H9 (cell line): Measurements from ENCODE around the gene TRIM44. TPM values are rescaled to one million over a fixed set of nuclear protein-coding genes. Genes with fewer than 3 reads are reported as not detected.

Source experiments
- DNase-seq: peaks from one replicate; pipeline ENCODE4 v3.0.0-alpha.2; 2017
- H2AFZ ChIP-seq: one replicate; pipeline ENCODE4 v1.6.1; 2013; ENCODE audit warnings: mild to moderate bottlenecking, low read length, control low read depth, moderate library complexity
- H2AK5ac ChIP-seq: 2 replicates; pipeline ENCODE4 v1.6.1; 2013; ENCODE audit warnings: low read length, control low read depth, mixed read lengths; ENCODE audit not compliant: insufficient read length
- H2BK120ac ChIP-seq: one replicate; pipeline ENCODE4 v1.6.1; 2013; ENCODE audit warnings: low read depth, mild to moderate bottlenecking, low read length, control low read depth, inconsistent platforms; ENCODE audit not compliant: poor library complexity, severe bottlenecking
- H2BK12ac ChIP-seq: 2 replicates; pipeline ENCODE4 v1.6.1; 2013; ENCODE audit warnings: low read length, control low read depth, mixed read lengths, low read depth; ENCODE audit not compliant: insufficient read length
- H2BK15ac ChIP-seq: 2 replicates; pipeline ENCODE4 v1.6.1; 2013; ENCODE audit warnings: low read depth, low read length, control low read depth
- H2BK20ac ChIP-seq: one replicate; pipeline ENCODE4 v1.6.1; 2013; ENCODE audit warnings: low read depth, mild to moderate bottlenecking, low read length, control low read depth, inconsistent platforms; ENCODE audit not compliant: poor library complexity, severe bottlenecking
- H2BK5ac ChIP-seq: 2 replicates; pipeline ENCODE4 v1.6.1; 2013; ENCODE audit warnings: low read length, control low read depth, mixed read lengths; ENCODE audit not compliant: insufficient read length
- H3K14ac ChIP-seq: 2 replicates; pipeline ENCODE4 v1.6.1; 2013; ENCODE audit warnings: low read length, control low read depth; ENCODE audit not compliant: insufficient read depth
- H3K18ac ChIP-seq: 2 replicates; pipeline ENCODE4 v1.6.1; 2013; ENCODE audit warnings: low read depth, mild to moderate bottlenecking, mixed read lengths, low read length, control low read depth; ENCODE audit not compliant: insufficient read length
- H3K23ac ChIP-seq: 2 replicates; pipeline ENCODE4 v1.6.1; 2013; ENCODE audit warnings: low read length, control low read depth, mixed read lengths, low read depth; ENCODE audit not compliant: insufficient read length
- H3K23me2 ChIP-seq: 2 replicates; pipeline ENCODE4 v1.6.1; 2013; ENCODE audit warnings: low read depth, mild to moderate bottlenecking, mixed read lengths, low read length, control low read depth; ENCODE audit not compliant: insufficient read length, poor library complexity, severe bottlenecking
- H3K27ac ChIP-seq: 2 replicates; pipeline ENCODE4 v1.5.1; 2013; ENCODE audit warnings: low read length, control low read depth, mixed read lengths, low read depth; ENCODE audit not compliant: insufficient read length
- H3K27me3 ChIP-seq: 2 replicates; pipeline ENCODE4 v1.6.1; 2013; ENCODE audit warnings: low read length, control low read depth, inconsistent platforms; ENCODE audit not compliant: insufficient read depth
- H3K4ac ChIP-seq: 2 replicates; pipeline ENCODE4 v1.6.1; 2013; ENCODE audit warnings: low read depth, mild to moderate bottlenecking, control low read depth, inconsistent platforms, low read length, moderate library complexity
- H3K4me1 ChIP-seq: 2 replicates; pipeline ENCODE4 v1.6.1; 2013; ENCODE audit warnings: low read length, control low read depth, inconsistent platforms; ENCODE audit not compliant: insufficient read depth
- H3K4me2 ChIP-seq: 2 replicates; pipeline ENCODE4 v1.6.1; 2013; ENCODE audit warnings: low read length, control low read depth, mixed read lengths; ENCODE audit not compliant: insufficient read length, insufficient read depth
- H3K56ac ChIP-seq: 2 replicates; pipeline ENCODE4 v1.6.1; 2013; ENCODE audit warnings: low read depth, mild to moderate bottlenecking, mixed read lengths, low read length, control low read depth; ENCODE audit not compliant: insufficient read length
- H3K79me1 ChIP-seq: 2 replicates; pipeline ENCODE4 v1.6.1; 2013; ENCODE audit warnings: low read depth, mild to moderate bottlenecking, moderate library complexity, low read length, control low read depth, inconsistent platforms; ENCODE audit not compliant: insufficient read depth, poor library complexity, severe bottlenecking
- H3K79me2 ChIP-seq: 2 replicates; pipeline ENCODE4 v1.6.1; 2013; ENCODE audit warnings: low read length, control low read depth, inconsistent platforms; ENCODE audit not compliant: insufficient read depth
- H3K9ac ChIP-seq: 2 replicates; pipeline ENCODE4 v1.6.1; 2013; ENCODE audit warnings: low read length, control low read depth, mixed read lengths; ENCODE audit not compliant: insufficient read length; ENCODE audit errors: extremely low read depth
- H3K9me3 ChIP-seq: one replicate; pipeline ENCODE4 v1.6.1; 2013; ENCODE audit warnings: low read depth, low read length, inconsistent platforms; ENCODE audit not compliant: control insufficient read depth
- H3T11ph ChIP-seq: one replicate; pipeline ENCODE4 v1.6.1; 2013; ENCODE audit warnings: mild to moderate bottlenecking, low read length, control low read depth, inconsistent platforms
- H4K20me1 ChIP-seq: one replicate; pipeline ENCODE4 v1.6.1; 2013; ENCODE audit not compliant: control insufficient read depth, insufficient read length, insufficient read depth
- H4K5ac ChIP-seq: 2 replicates; pipeline ENCODE4 v1.6.1; 2013; ENCODE audit warnings: low read depth, mild to moderate bottlenecking, mixed read lengths, low read length, control low read depth; ENCODE audit not compliant: insufficient read length
- H4K8ac ChIP-seq: replicated peaks from 2 replicates; pipeline ENCODE4 v1.6.1; 2013; ENCODE audit warnings: low read length, control low read depth, mixed read lengths, low read depth; ENCODE audit not compliant: insufficient read length
- H4K91ac ChIP-seq: 2 replicates; pipeline ENCODE4 v1.6.1; 2013; ENCODE audit warnings: low read depth, mild to moderate bottlenecking, moderate library complexity, mixed read lengths, low read length, control low read depth; ENCODE audit not compliant: insufficient read length
- H3K27ac Mint-ChIP-seq, 3 experiments: 2 replicates in 2 of 3; 3 replicates in 1 of 3; pipeline ENCODE4 v1.8.0; 2020 to 2021; ENCODE audit warnings: mixed read lengths in 3 of 3, mild to moderate bottlenecking in 1 of 3, moderate library complexity in 1 of 3
- H3K27me3 Mint-ChIP-seq: 2 replicates; pipeline ENCODE4 v1.8.0; 2021; ENCODE audit warnings: low read depth, mild to moderate bottlenecking, moderate library complexity, mixed read lengths
- H3K36me3 Mint-ChIP-seq, 3 experiments: 2 replicates in 2 of 3; 3 replicates in 1 of 3; pipeline ENCODE4 v1.8.0; 2020 to 2021; ENCODE audit warnings: low read depth in 3 of 3, mixed read lengths in 3 of 3; ENCODE audit not compliant: insufficient read depth in 1 of 3
- H3K4me1 Mint-ChIP-seq, 2 experiments: 2 replicates each; pipeline ENCODE4 v1.8.0; 2020; ENCODE audit warnings: mixed read lengths in 2 of 2
- H3K4me3 Mint-ChIP-seq, 2 experiments: 2 replicates in 1 of 2; 3 replicates in 1 of 2; pipeline ENCODE4 v1.8.0; 2020 to 2021; ENCODE audit warnings: mild to moderate bottlenecking in 2 of 2, mixed read lengths in 2 of 2, moderate library complexity in 1 of 2
- H3K9me3 Mint-ChIP-seq, 2 experiments: 2 replicates in 1 of 2; 3 replicates in 1 of 2; pipeline ENCODE4 v1.8.0; 2020; ENCODE audit warnings: mild to moderate bottlenecking in 2 of 2, mixed read lengths in 2 of 2, moderate library complexity in 1 of 2
- CTCF ChIP-seq: fragments of 200-600 bp; sonication (generic); conservative IDR thresholded peaks from 3 replicates; pipeline ENCODE4 v1.8.0; 2021; ENCODE audit warnings: antibody characterized with exemption, mild to moderate bottlenecking
- WGBS: extraction: QIAGEN DNeasy Blood & Tissue Kit; methylation state at CpG from one replicate; pipeline ENCODE4 v1.1.7; 2013; ENCODE audit warnings: missing lambda C conversion rate, low lambda C conversion rate, mixed read lengths; ENCODE audit not compliant: insufficient read length; ENCODE audit errors: extremely low coverage; 5-methylcytosine and 5-hydroxymethylcytosine counted together
- total RNA-seq: library from RNA; stranded (reverse); gene quantifications from 2 replicates; pipeline ENCODE4 v1.2.1, GENCODE V29; 2021

TRIM44 gene
- total RNA-seq, 1 experiment from 2014 or later = 37.7 TPM

- WGBS = no CpG with 5 or more reads among the region's 15 CpGs
- H3K27ac Mint-ChIP-seq = no peak overlapping the region
- no peak overlapping the region for H2AK5ac ChIP-seq
- H2BK12ac ChIP-seq = no peak overlapping the region
- H4K91ac ChIP-seq = no peak overlapping the region
- no peaks in the 10 kb centered on the region for H3K4me1 Mint-ChIP-seq
- no peak overlapping the region for H3K23ac ChIP-seq
- H2BK20ac ChIP-seq = no peak overlapping the region
- no peak overlapping the region for H2BK5ac ChIP-seq
- no peak overlapping the region for H4K8ac ChIP-seq
- no peaks in the 10 kb centered on the region for H3K27me3 ChIP-seq
- H3T11ph ChIP-seq = no peak overlapping the region
- H3K4me1 ChIP-seq = no peaks in the 10 kb centered on the region
- H3K9me3 Mint-ChIP-seq = peaks cover 37 to 39% of the 10 kb centered on the region in 2 experiments
- no peaks in the 10 kb centered on the region for H4K20me1 ChIP-seq
- H3K9me3 ChIP-seq = no peaks in the 10 kb centered on the region
- H3K56ac ChIP-seq = no peak overlapping the region
- no peak overlapping the region for H3K9ac ChIP-seq
- no peak overlapping the region for H3K4me2 ChIP-seq
- H3K27me3 Mint-ChIP-seq = no peaks in the 10 kb centered on the region
- H2BK15ac ChIP-seq = no peak overlapping the region
- H3K14ac ChIP-seq = no peak overlapping the region
- no peaks in the 10 kb centered on the region for H3K23me2 ChIP-seq
- no peak overlapping the region for H4K5ac ChIP-seq
- H3K4ac ChIP-seq = no peak overlapping the region
- peaks cover 20 to 34% (median 26%) of the 10 kb centered on the region in 3 experiments for H3K36me3 Mint-ChIP-seq
- H2BK120ac ChIP-seq = no peak overlapping the region
- no peak overlapping the region for H3K4me3 Mint-ChIP-seq
- H2AFZ ChIP-seq = no peak overlapping the region
- H3K18ac ChIP-seq = no peak overlapping the region
- DNase-seq = no peak
- H3K79me2 ChIP-seq = no peaks in the 10 kb centered on the region
- H3K79me1 ChIP-seq = no peaks in the 10 kb centered on the region
- H3K27ac ChIP-seq = no peak overlapping the region
- no peak for TF ChIP-seq CTCF
Measured at GRCh38 chr11:35702126-35702525, 39.6 kb downstream of the TRIM44 start.
